Measurements from ENCODE around the gene ARL6IP4. TPM values are rescaled to one million over a fixed set of nuclear protein-coding genes. Genes with fewer than 3 reads are reported as not detected.

The ARL6IP4 gene
- total and polyA plus RNA-seq, 2 of the 4 experiments (the other 2 are of a cell fraction) = 161 to 254 TPM

DNA sequence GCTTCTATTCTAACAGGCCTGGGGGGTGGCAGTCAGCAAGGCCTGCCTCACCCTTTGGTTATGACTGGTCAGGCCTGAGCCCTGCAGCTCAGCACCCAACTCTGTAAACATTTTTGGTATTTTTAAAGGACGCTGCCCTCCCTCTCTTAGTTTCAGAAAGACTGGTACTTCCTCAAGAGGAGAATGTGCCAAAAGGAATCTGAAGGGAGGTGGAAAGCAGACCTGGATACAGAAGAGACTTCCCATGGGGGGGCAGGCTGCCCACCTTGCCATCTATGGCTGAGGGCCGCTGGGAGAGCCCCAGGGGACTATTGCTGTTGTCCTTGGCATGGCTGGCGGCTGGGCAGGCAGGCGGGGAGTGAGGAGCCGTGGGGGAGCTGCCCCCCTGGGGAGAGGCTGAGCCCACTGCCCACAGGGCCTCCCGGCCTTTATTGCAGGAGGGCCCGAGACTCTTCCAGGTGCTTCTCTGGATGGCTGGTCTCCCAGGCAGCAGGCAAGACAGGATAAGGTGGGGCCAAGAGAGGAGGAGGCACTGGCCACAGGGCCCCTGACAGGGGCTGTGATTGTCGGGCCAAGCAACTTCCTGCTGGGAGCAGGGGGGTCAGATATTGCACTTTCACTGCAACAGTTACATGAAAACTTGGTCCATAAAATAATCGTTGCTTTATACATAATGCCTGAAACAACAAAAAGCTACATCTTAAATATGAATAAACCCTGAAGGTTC lies 3.5 kb downstream of the ARL6IP4 start:
- dilution Hi-C loops (cut with HindIII; ENCODE audit: low sequenced_read_pairs, unreplicated experiment) = loop anchor here (25.0 kb wide), 1 partner anchor 253 kb away; the partner anchor contains the start of genes MPHOSPH9 and MTRFR
- Histone ChIP-seq H3K56ac (ENCODE audit: extremely low read depth, insufficient read depth, low read length) (no peak overlapping the region), H3K4ac (ENCODE audit: low read depth, low read length) (no peak overlapping the region), H2BK15ac (ENCODE audit: low read depth, low read length) (no peak overlapping the region), H3K23ac (ENCODE audit: low read depth, low read length) (no peak overlapping the region), H2BK5ac (ENCODE audit: low read depth, low read length, poor library complexity, severe bottlenecking) (peak overlapping the region; percentile 69), H2AK5ac (ENCODE audit: low read depth, low read length) (no peak overlapping the region), H2BK20ac (ENCODE audit: low read depth, low read length) (no peak overlapping the region), H4K20me1 (ENCODE audit: insufficient read depth, low read length) (peaks cover 15% of the 10 kb centered on the region), H4K5ac (ENCODE audit: low read depth, low read length) (no peak overlapping the region), H2AFZ (replicated peaks; ENCODE audit: low read length, poor library complexity) (no peak overlapping the region), H2AK9ac (replicated peaks; ENCODE audit: low read depth, low read length, poor library complexity) (peak overlapping the region; percentile 43), H3K27me3 (ENCODE audit: control insufficient read depth, insufficient read depth, low read length) (no peaks in the 10 kb centered on the region), H3K36me3 (ENCODE audit: control insufficient read depth, insufficient read depth, low read length) (peaks cover 41% of the 10 kb centered on the region), H3K4me1 (ENCODE audit: control insufficient read depth, insufficient read depth, low read length) (peaks cover 27% of the 10 kb centered on the region), H3K27ac (ENCODE audit: insufficient read depth, low read length) (no peak overlapping the region), H4K91ac (ENCODE audit: insufficient read depth, low read depth, low read length) (no peak overlapping the region), H3K18ac (ENCODE audit: low read depth, low read length) (no peak overlapping the region), H3K9me1 (ENCODE audit: insufficient read depth, low read length) (peaks cover 21% of the 10 kb centered on the region; the same call in 1 of the 2 replicates), H3K14ac (replicated peaks; ENCODE audit: low read depth, low read length) (peak overlapping the region; percentile 92; the same call in 1 of the 2 replicates), H4K8ac (ENCODE audit: low read depth in 2 of 2, low read length in 2 of 2) (peak overlapping the region in 1 of 2 experiments; percentile 64; a peak in 3 of 4 replicates), H3K4me3 (ENCODE audit: insufficient read depth, low read depth, low read length) (no peak overlapping the region), H3K4me2 (ENCODE audit: low read depth, low read length) (no peak overlapping the region), H3K9me3 (ENCODE audit: control insufficient read depth, insufficient read depth, low read length) (no peaks in the 10 kb centered on the region), H3K79me1 (ENCODE audit: low read depth in 1 of 2, low read length in 2 of 2) (peaks cover 14 to 48% of the 10 kb centered on the region in 2 experiments; a peak in 3 of 4 replicates), H2BK120ac (ENCODE audit: low read depth, low read length) (no peak overlapping the region), H3K9ac (ENCODE audit: low read depth, low read length) (no peak overlapping the region)
- ATAC-seq (ENCODE audit: low read depth) (0 out of 2 replicates have a peak, but pooled peaks have one; percentile 1), DNase-seq (no peak)
- ChIA-PET POLR2A (ENCODE audit: unreplicated experiment) (interaction anchor here (0.6 to 1.0 kb wide), 2 partner anchors 249 to 254 kb away, joined by 4 to 5 read pairs; partner anchors contain the start of genes MPHOSPH9 and MTRFR), CTCF (interaction anchor here (1.1 kb wide), 1 partner anchor 122 kb away, joined by 3 read pairs; no protein-coding TSS in a partner anchor)
- BruUV-seq (replicated peaks) = TSS peak; percentile 73
- in situ Hi-C loops (cut with MboI; ENCODE audit: low sequenced_read_pairs) = loop anchor here (10.0 kb wide), 1 partner anchor 161 kb away; no protein-coding TSS in a partner anchor
- 67% methylated on average over 1 of the region's 9 CpGs; no CpG with 5 or more reads in 1 of the 2 experiments for WGBS, 2 experiments (ENCODE audit: extremely low coverage in 2 of 2, insufficient read length in 1 of 2)
- TF ChIP-seq BHLHE40 (IDR thresholded peaks at IDR 0.05; ENCODE audit: low read depth, low read length) (no peak), RCOR1 (IDR thresholded peaks at IDR 0.05; ENCODE audit: insufficient replicate concordance, low read length) (no peak), RAD21 (IDR thresholded peaks at IDR 0.05; ENCODE audit: low read length) (no peak), CHD1 (IDR thresholded peaks at IDR 0.05; ENCODE audit: low read depth, low read length) (no peak), POLR2A (IDR thresholded peaks at IDR 0.05; ENCODE audit: low read depth, low read length) (no peak), CEBPB (IDR thresholded peaks at IDR 0.05; ENCODE audit: low read depth, low read length) (no peak), MAZ (IDR thresholded peaks at IDR 0.05; ENCODE audit: borderline replicate concordance, low read depth, low read length) (no peak), MXI1 (IDR thresholded peaks at IDR 0.05; ENCODE audit: borderline replicate concordance, low read depth, low read length) (no peak), SMC3 (IDR thresholded peaks at IDR 0.05; ENCODE audit: low read depth, low read length) (no peak), MAFK (IDR thresholded peaks at IDR 0.05; ENCODE audit: low read depth, low read length) (no peak), FOS (IDR thresholded peaks at IDR 0.05; ENCODE audit: low read depth, low read length) (no peak)
- TF ChIP-seq, protein P1, sequence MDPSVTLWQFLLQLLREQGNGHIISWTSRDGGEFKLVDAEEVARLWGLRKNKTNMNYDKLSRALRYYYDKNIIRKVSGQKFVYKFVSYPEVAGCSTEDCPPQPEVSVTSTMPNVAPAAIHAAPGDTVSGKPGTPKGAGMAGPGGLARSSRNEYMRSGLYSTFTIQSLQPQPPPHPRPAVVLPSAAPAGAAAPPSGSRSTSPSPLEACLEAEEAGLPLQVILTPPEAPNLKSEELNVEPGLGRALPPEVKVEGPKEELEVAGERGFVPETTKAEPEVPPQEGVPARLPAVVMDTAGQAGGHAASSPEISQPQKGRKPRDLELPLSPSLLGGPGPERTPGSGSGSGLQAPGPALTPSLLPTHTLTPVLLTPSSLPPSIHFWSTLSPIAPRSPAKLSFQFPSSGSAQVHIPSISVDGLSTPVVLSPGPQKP (IDR thresholded peaks at IDR 0.05; ENCODE audit: borderline replicate concordance, low read depth, low read length) = no peak
- TF ChIP-seq, protein P2, sequence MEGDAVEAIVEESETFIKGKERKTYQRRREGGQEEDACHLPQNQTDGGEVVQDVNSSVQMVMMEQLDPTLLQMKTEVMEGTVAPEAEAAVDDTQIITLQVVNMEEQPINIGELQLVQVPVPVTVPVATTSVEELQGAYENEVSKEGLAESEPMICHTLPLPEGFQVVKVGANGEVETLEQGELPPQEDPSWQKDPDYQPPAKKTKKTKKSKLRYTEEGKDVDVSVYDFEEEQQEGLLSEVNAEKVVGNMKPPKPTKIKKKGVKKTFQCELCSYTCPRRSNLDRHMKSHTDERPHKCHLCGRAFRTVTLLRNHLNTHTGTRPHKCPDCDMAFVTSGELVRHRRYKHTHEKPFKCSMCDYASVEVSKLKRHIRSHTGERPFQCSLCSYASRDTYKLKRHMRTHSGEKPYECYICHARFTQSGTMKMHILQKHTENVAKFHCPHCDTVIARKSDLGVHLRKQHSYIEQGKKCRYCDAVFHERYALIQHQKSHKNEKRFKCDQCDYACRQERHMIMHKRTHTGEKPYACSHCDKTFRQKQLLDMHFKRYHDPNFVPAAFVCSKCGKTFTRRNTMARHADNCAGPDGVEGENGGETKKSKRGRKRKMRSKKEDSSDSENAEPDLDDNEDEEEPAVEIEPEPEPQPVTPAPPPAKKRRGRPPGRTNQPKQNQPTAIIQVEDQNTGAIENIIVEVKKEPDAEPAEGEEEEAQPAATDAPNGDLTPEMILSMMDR (conservative IDR thresholded peaks at IDR 0.05; ENCODE audit: low read depth, low read length) = no peak
- intact Hi-C loops (cut with micrococcal nuclease) = no loop called here

Measured in IMR-90 (cell line).